B cell (primary cell): ENCODE results near the gene CCDC152. TPM values are rescaled to one million over a fixed set of nuclear protein-coding genes. Genes with fewer than 3 reads are reported as not detected.

ENCODE experiments used
- ATAC-seq: fragments of 200-7000 bp; cut with Tn5 transposase; one replicate; pipeline ENCODE4 v1.10.0; 2021; ENCODE audit warnings: low read depth, mild to moderate bottlenecking, moderate number of reproducible peaks, moderate library complexity
- CTCF ChIA-PET: fragments of 350-600 bp; sonication (Branson Sonifier 250); formaldehyde crosslinking; loops from one replicate; lab custom pipeline; 2021; ENCODE audit warnings: antibody characterized with exemption, inconsistent platforms; lab: Charles Lee
- POLR2A ChIA-PET: fragments of 350-600 bp; sonication (Branson Sonifier 250); formaldehyde crosslinking; loops from one replicate; lab custom pipeline; 2021; ENCODE audit warnings: antibody characterized with exemption; lab: Charles Lee
- DNase-seq: peaks from one replicate; pipeline ENCODE4 v3.0.0; 2013
- H2AFZ ChIP-seq: 2 replicates; pipeline ENCODE4 v1.6.1; 2012; ENCODE audit warnings: mild to moderate bottlenecking, low read depth, low read length; ENCODE audit not compliant: insufficient read depth, poor library complexity, severe bottlenecking
- H3K27ac ChIP-seq, 2 donors: 1 replicate in 1 of 2; 2 replicates in 1 of 2; pipeline ENCODE4 v1.5.1; 2012 to 2013; ENCODE audit warnings: low read length in 2 of 2, mild to moderate bottlenecking in 2 of 2, moderate library complexity in 1 of 2
- H3K27me3 ChIP-seq, 4 experiments: fragments of 200-600 bp in 1 of 4; sonication (generic) in 1 of 4; replicated peaks in 1 of 4; 1 replicate in 2 of 4; 2 replicates in 2 of 4; pipeline versions ENCODE4 v1.6.1 to v1.7.0; 2013 to 2016; ENCODE audit warnings: low read length in 3 of 4, mild to moderate bottlenecking in 2 of 4, mixed read lengths in 1 of 4, moderate library complexity in 1 of 4; ENCODE audit not compliant: insufficient read depth in 4 of 4, control insufficient read depth in 3 of 4; ENCODE audit errors: control extremely low read depth in 1 of 4
- H3K36me3 ChIP-seq, 2 experiments: replicated peaks in 1 of 2; 1 replicate in 1 of 2; 2 replicates in 1 of 2; pipeline versions ENCODE4 v1.6.1 to v1.7.1; 2013; ENCODE audit warnings: low read length in 1 of 2; ENCODE audit not compliant: insufficient read depth in 2 of 2, control insufficient read depth in 1 of 2; ENCODE audit errors: control extremely low read depth in 1 of 2, extremely low read depth in 1 of 2
- H3K4me1 ChIP-seq, 2 donors: fragments of 200-600 bp in 1 of 2; sonication (generic) in 1 of 2; 1 replicate in 1 of 2; 2 replicates in 1 of 2; pipeline versions ENCODE4 v1.5.1 to v1.6.1; 2013 to 2017; ENCODE audit warnings: low read length in 2 of 2; ENCODE audit not compliant: control insufficient read depth in 2 of 2, insufficient read depth in 2 of 2
- H3K4me2 ChIP-seq: replicated peaks from 2 replicates; pipeline ENCODE3; 2012; ENCODE audit warnings: mild to moderate bottlenecking, low read depth, low read length; ENCODE audit not compliant: poor library complexity, severe bottlenecking
- H3K4me3 ChIP-seq, 5 experiments: fragments of 200-600 bp in 1 of 5; sonication (generic) in 1 of 5; 1 replicate in 3 of 5; 2 replicates in 2 of 5; pipeline versions ENCODE4 v1.5.1 to v1.7.0; 2011 to 2016; ENCODE audit warnings: low read length in 4 of 5, mild to moderate bottlenecking in 4 of 5, low read depth in 2 of 5, control low read depth in 1 of 5, moderate library complexity in 1 of 5; ENCODE audit not compliant: insufficient read depth in 1 of 5; ENCODE audit errors: control extremely low read depth in 1 of 5, extremely low read depth in 1 of 5
- H3K79me2 ChIP-seq: fragments of 200-600 bp; sonication (generic); one replicate; pipeline ENCODE4 v1.6.0; 2016; ENCODE audit warnings: low read length; ENCODE audit not compliant: control insufficient read depth, insufficient read depth
- H3K9ac ChIP-seq: fragments of 200-600 bp; sonication (generic); 2 replicates; pipeline ENCODE4 v1.6.1; 2017; ENCODE audit warnings: mild to moderate bottlenecking, low read length, moderate library complexity
- H3K9me3 ChIP-seq, 3 donors: one replicate each; pipeline versions ENCODE4 v1.6.1 to v1.7.1; 2013; ENCODE audit warnings: low read length in 2 of 3; ENCODE audit not compliant: control insufficient read depth in 2 of 3, insufficient read depth in 1 of 3; ENCODE audit errors: control extremely low read depth in 1 of 3
- H4K20me1 ChIP-seq: 2 replicates; pipeline ENCODE4 v1.6.0; 2012; ENCODE audit warnings: mild to moderate bottlenecking, low read length; ENCODE audit not compliant: insufficient read depth, control insufficient read depth, poor library complexity, severe bottlenecking
- H3K27ac Mint-ChIP-seq: one replicate; pipeline ENCODE4 v1.8.0; 2021; ENCODE audit warnings: mixed read lengths
- H3K27me3 Mint-ChIP-seq: one replicate; pipeline ENCODE4 v1.8.0; 2021; ENCODE audit warnings: mixed read lengths
- H3K4me1 Mint-ChIP-seq: one replicate; pipeline ENCODE4 v1.8.0; 2021; ENCODE audit warnings: mixed read lengths
- H3K4me3 Mint-ChIP-seq: one replicate; pipeline ENCODE4 v1.8.0; 2021; ENCODE audit warnings: mixed read lengths
- H3K9me3 Mint-ChIP-seq: one replicate; pipeline ENCODE4 v1.8.0; 2022; ENCODE audit warnings: mixed read lengths; ENCODE audit not compliant: insufficient read depth
- CTCF ChIP-seq: fragments of 200-600 bp; IDR thresholded peaks from one replicate; pipeline ENCODE4 v1.8.0; 2022; ENCODE audit warnings: antibody characterized with exemption, mild to moderate bottlenecking
- EZH2 ChIP-seq: IDR thresholded peaks from 2 replicates; pipeline ENCODE4 v1.6.1; 2012; ENCODE audit warnings: borderline replicate concordance, low read depth, mild to moderate bottlenecking, moderate library complexity, low read length; ENCODE audit not compliant: insufficient read depth, poor library complexity, severe bottlenecking
- WGBS: methylation state at CpG from one replicate; pipeline ENCODE4 v1.1.5; 2013; ENCODE audit warnings: missing lambda C conversion rate; ENCODE audit not compliant: insufficient coverage; 5-methylcytosine and 5-hydroxymethylcytosine counted together
- intact Hi-C: fragments of 100-400 bp; cut with micrococcal nuclease; formaldehyde crosslinking; loops from one replicate; pipeline ENCODE4 v1.10.0; 2022
- polyA plus RNA-seq: library from polyadenylated mRNA; depleted of rRNA; stranded (reverse); fragments of >200 nt; gene quantifications from 2 replicates; pipeline ENCODE4 v1.2.3, GENCODE V29; 2012
- total RNA-seq, 2 donors: library from RNA; stranded (reverse); fragments of 120-200 nt in 1 of 2; gene quantifications; 1 replicate in 1 of 2; 2 replicates in 1 of 2; pipeline versions ENCODE4 v1.2.3 to v1.2.4, GENCODE V29; 2013 to 2022

CCDC152 gene
- total and polyA plus RNA-seq, 2 donors (not counting 1 experiment from before 2014, with no cell fraction given), result 1.0 to 4.8 TPM

GRCh38 chr5:42808888-42809611 lies 52.4 kb downstream of the CCDC152 start:
- Histone ChIP-seq H3K4me1 (no peaks in the 10 kb centered on the region), H3K27ac (no peak overlapping the region), H3K4me2 (no peak overlapping the region), H4K20me1 (no peaks in the 10 kb centered on the region), H3K4me3 (no peak overlapping the region), H3K9ac (no peak overlapping the region), H3K36me3 (no peaks in the 10 kb centered on the region), H3K79me2 (no peaks in the 10 kb centered on the region), H3K9me3 (no peaks in the 10 kb centered on the region), H3K27me3 (no peaks in the 10 kb centered on the region), H2AFZ (no peak overlapping the region)
- POLR2A ChIA-PET, result no interaction called here
- Mint-ChIP-seq H3K4me3 (no peak overlapping the region), H3K27ac (no peak overlapping the region), H3K9me3 (no peaks in the 10 kb centered on the region), H3K27me3 (no peaks in the 10 kb centered on the region), H3K4me1 (no peaks in the 10 kb centered on the region)
- ATAC-seq (no peak), DNase-seq (no peak)
- intact Hi-C loops, result no loop called here
- CTCF ChIA-PET, result no interaction called here
- no peak for TF ChIP-seq CTCF
- no peak for TF ChIP-seq EZH2
- WGBS, result 83% methylated on average over 2 of the region's 4 CpGs

- Histone ChIP-seq H2AFZ (no peak overlapping the region), H3K36me3 (no peaks in the 10 kb centered on the region), H3K9ac (no peak overlapping the region), H3K9me3 (no peaks in the 10 kb centered on the region), H3K4me2 (no peak overlapping the region), H3K27ac (no peak overlapping the region), H3K4me1 (no peaks in the 10 kb centered on the region), H3K4me3 (no peak overlapping the region), H4K20me1 (no peaks in the 10 kb centered on the region), H3K27me3 (no peaks in the 10 kb centered on the region), H3K79me2 (no peaks in the 10 kb centered on the region)
- Mint-ChIP-seq H3K4me1 (no peaks in the 10 kb centered on the region), H3K9me3 (no peaks in the 10 kb centered on the region), H3K27ac (no peak overlapping the region), H3K27me3 (no peaks in the 10 kb centered on the region), H3K4me3 (no peak overlapping the region)
- 83% methylated on average over 1 of the region's 3 CpGs for WGBS
- ChIA-PET CTCF (interaction anchor here (0.7 kb wide), 1 partner anchor 27 kb away, joined by 3 read pairs; no protein-coding TSS in a partner anchor), POLR2A (no interaction called here)
- no peak for TF ChIP-seq CTCF
- no peak for TF ChIP-seq EZH2
- no peak for ATAC-seq
- no peak for DNase-seq
- intact Hi-C loops, result no loop called here
Observed at GRCh38 chr5:42810834-42811590, 54.4 kb downstream of the CCDC152 start.
